ENCODE results near the gene PTPRN2. TPM values are rescaled to one million over a fixed set of nuclear protein-coding genes. Genes with fewer than 3 reads are reported as not detected.

Gene PTPRN2
- total and polyA plus RNA-seq, 2 donors (not counting 3 experiments of a cell fraction or from before 2014, with no cell fraction given), result 0.62 to 0.88 TPM

DNA sequence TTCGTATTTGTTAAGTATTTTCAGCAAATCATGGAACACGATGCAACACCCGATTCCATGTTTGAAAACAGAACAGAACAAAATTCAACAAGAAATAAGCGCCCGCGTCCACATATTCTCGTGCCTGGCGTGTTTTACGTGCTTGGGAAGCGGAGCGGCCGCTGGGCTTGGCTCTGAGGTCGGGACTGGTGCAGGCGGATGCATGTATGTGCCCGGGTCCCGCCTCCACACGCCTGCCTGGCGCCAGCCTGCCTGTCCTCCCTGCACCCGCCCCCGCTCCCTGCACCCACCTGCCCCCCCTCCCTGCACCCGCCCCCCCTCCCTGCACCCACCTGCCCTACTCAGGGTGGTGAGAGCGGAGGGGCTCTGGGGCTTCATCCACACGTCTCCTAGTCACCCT lies 796.4 kb downstream of the PTPRN2 start:
- ChIA-PET POLR2A (no interaction called here), CTCF (no interaction called here)
- intact Hi-C loops (cut with micrococcal nuclease) (no loop called here), dilution Hi-C loops (cut with MboI; ENCODE audit: extremely low pct_ligation_motif_present, low sequenced_read_pairs) (no loop called here)
- no peak for TF ChIP-seq EZH2 (IDR thresholded peaks at IDR 0.05; ENCODE audit: borderline replicate concordance, low read depth, low read length, severe bottlenecking)
- TF ChIP-seq MYC (IDR thresholded peaks at IDR 0.05; ENCODE audit: low read depth, low read length), result no peak
- H3K4me2 ChIP-seq (ENCODE audit: insufficient read depth, low read length), result no peak overlapping the region
- peaks cover 3% of the 10 kb centered on the region for H3K9me3 ChIP-seq (replicated peaks; ENCODE audit: control insufficient read depth, insufficient read depth, low read length)
- H3K27me3 ChIP-seq (ENCODE audit: control insufficient read depth in 2 of 2, insufficient read depth in 2 of 2, low read length in 2 of 2), result no peaks in the 10 kb centered on the region
- no peak overlapping the region for H2AFZ ChIP-seq (ENCODE audit: low read depth, low read length)
- H4K20me1 ChIP-seq (replicated peaks; ENCODE audit: control insufficient read depth, extremely low read depth, insufficient read depth, low read length), result no peaks in the 10 kb centered on the region
- H3K4me1 ChIP-seq (ENCODE audit: control insufficient read depth, extremely low read depth, insufficient read depth, low read length), result no peaks in the 10 kb centered on the region
- no peak overlapping the region for H3K27ac ChIP-seq (ENCODE audit: insufficient read depth, low read depth, low read length)
- H3K4me3 ChIP-seq (replicated peaks in 1 of 3; ENCODE audit: insufficient read depth in 1 of 3, low read depth in 1 of 3, low read length in 3 of 3), result no peak overlapping the region
- FAIRE-seq (no peak), DNase-seq (ENCODE audit: low read depth, low spot score) (no peak)
- H3K36me3 ChIP-seq (ENCODE audit: control insufficient read depth in 2 of 2, extremely low read depth in 1 of 2, insufficient read depth in 2 of 2, low read length in 2 of 2), result no peaks in the 10 kb centered on the region
- H3K79me2 ChIP-seq (ENCODE audit: control insufficient read depth, insufficient read depth, low read length), result no peaks in the 10 kb centered on the region
- no peak overlapping the region for H3K9ac ChIP-seq (replicated peaks; ENCODE audit: extremely low read depth, insufficient read depth, low read length)
- no peaks in the 10 kb centered on the region for H3K9me1 ChIP-seq (replicated peaks; ENCODE audit: control insufficient read depth, extremely low read depth, insufficient read depth, low read length)
- BruUV-seq (replicated peaks), result no TSS peak

DNA sequence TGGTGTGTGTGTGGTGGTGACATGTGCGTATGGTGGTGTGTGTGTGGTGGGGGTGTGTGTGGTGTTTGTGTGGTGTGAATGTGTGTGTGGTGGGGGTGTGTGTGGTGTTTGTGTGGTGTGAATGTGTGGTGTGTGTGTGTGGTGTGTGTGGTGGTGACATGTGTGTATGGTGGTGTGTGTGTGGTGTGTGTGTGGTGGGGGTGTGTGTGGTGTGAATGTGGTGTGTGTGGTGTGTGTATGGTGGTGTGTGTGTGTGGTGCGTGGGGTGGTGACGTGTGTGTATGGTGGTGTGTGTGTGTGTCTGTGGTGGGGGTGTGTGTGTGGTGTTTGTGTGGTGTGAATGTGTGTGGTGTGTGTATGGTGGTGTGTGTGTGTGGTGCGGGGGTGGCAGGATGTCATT lies 797.7 kb downstream of the PTPRN2 start:
- H4K20me1 ChIP-seq (replicated peaks; ENCODE audit: control insufficient read depth, extremely low read depth, insufficient read depth, low read length), result no peaks in the 10 kb centered on the region
- TF ChIP-seq MYC (IDR thresholded peaks at IDR 0.05; ENCODE audit: low read depth, low read length), result no peak
- TF ChIP-seq, protein P1, sequence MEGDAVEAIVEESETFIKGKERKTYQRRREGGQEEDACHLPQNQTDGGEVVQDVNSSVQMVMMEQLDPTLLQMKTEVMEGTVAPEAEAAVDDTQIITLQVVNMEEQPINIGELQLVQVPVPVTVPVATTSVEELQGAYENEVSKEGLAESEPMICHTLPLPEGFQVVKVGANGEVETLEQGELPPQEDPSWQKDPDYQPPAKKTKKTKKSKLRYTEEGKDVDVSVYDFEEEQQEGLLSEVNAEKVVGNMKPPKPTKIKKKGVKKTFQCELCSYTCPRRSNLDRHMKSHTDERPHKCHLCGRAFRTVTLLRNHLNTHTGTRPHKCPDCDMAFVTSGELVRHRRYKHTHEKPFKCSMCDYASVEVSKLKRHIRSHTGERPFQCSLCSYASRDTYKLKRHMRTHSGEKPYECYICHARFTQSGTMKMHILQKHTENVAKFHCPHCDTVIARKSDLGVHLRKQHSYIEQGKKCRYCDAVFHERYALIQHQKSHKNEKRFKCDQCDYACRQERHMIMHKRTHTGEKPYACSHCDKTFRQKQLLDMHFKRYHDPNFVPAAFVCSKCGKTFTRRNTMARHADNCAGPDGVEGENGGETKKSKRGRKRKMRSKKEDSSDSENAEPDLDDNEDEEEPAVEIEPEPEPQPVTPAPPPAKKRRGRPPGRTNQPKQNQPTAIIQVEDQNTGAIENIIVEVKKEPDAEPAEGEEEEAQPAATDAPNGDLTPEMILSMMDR (IDR thresholded peaks at IDR 0.05; ENCODE audit: extremely low read depth in 1 of 2, insufficient read depth in 1 of 2, low read depth in 1 of 2, low read length in 2 of 2), result no peak
- TF ChIP-seq FOS (IDR thresholded peaks at IDR 0.05; ENCODE audit: borderline replicate concordance, insufficient read depth, low read length), result no peak
- TF ChIP-seq POLR2AphosphoS5 (IDR thresholded peaks at IDR 0.05; ENCODE audit: insufficient read depth, low read depth, low read length), result no peak
- no peak for TF ChIP-seq EZH2 (IDR thresholded peaks at IDR 0.05; ENCODE audit: borderline replicate concordance, low read depth, low read length, severe bottlenecking)
- TF ChIP-seq GATA2 (IDR thresholded peaks at IDR 0.05; ENCODE audit: insufficient read depth, insufficient read length, low read depth, low read length), result no peak
- TF ChIP-seq, protein P2, sequence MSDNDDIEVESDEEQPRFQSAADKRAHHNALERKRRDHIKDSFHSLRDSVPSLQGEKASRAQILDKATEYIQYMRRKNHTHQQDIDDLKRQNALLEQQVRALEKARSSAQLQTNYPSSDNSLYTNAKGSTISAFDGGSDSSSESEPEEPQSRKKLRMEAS (IDR thresholded peaks at IDR 0.05; ENCODE audit: insufficient read depth, insufficient read length), result no peak
- TF ChIP-seq POLR2A (IDR thresholded peaks at IDR 0.05; ENCODE audit: low read depth, low read length), result no peak
- TF ChIP-seq JUN (IDR thresholded peaks at IDR 0.05; ENCODE audit: borderline replicate concordance, insufficient read depth, insufficient read length, low read depth), result no peak
- POLR2A ChIA-PET, result no interaction called here
- H3K4me2 ChIP-seq (ENCODE audit: insufficient read depth, low read length), result no peak overlapping the region
- H2AFZ ChIP-seq (ENCODE audit: low read depth, low read length), result no peak overlapping the region
- no peak overlapping the region for H3K27ac ChIP-seq (ENCODE audit: insufficient read depth, low read depth, low read length)
- no peaks in the 10 kb centered on the region for H3K79me2 ChIP-seq (ENCODE audit: control insufficient read depth, insufficient read depth, low read length)
- H3K9me1 ChIP-seq (replicated peaks; ENCODE audit: control insufficient read depth, extremely low read depth, insufficient read depth, low read length), result no peaks in the 10 kb centered on the region
- no peak overlapping the region for H3K4me3 ChIP-seq (replicated peaks in 1 of 3; ENCODE audit: insufficient read depth in 1 of 3, low read depth in 1 of 3, low read length in 3 of 3)
- no peak for DNase-seq (ENCODE audit: low read depth, low spot score)
- no TSS peak for BruUV-seq (replicated peaks)
- H3K9ac ChIP-seq (replicated peaks; ENCODE audit: extremely low read depth, insufficient read depth, low read length), result no peak overlapping the region
- no peaks in the 10 kb centered on the region for H3K36me3 ChIP-seq (ENCODE audit: control insufficient read depth in 2 of 2, extremely low read depth in 1 of 2, insufficient read depth in 2 of 2, low read length in 2 of 2)
- peaks cover 3% of the 10 kb centered on the region for H3K9me3 ChIP-seq (replicated peaks; ENCODE audit: control insufficient read depth, insufficient read depth, low read length)
- FAIRE-seq, result no peak
- CTCF ChIA-PET, result no interaction called here
- intact Hi-C loops (cut with micrococcal nuclease), result no loop called here
- no peaks in the 10 kb centered on the region for H3K27me3 ChIP-seq (ENCODE audit: control insufficient read depth in 2 of 2, insufficient read depth in 2 of 2, low read length in 2 of 2)
- H3K4me1 ChIP-seq (ENCODE audit: control insufficient read depth, extremely low read depth, insufficient read depth, low read length), result no peaks in the 10 kb centered on the region
- dilution Hi-C loops (cut with MboI; ENCODE audit: extremely low pct_ligation_motif_present, low sequenced_read_pairs), result no loop called here

Measured in endothelial cell of umbilical vein (primary cell).